Iris pigment epithelial cell (primary cell): ENCODE measurements around the gene LAPTM5.
"Not testable (repeated sequence)": the region's sequence is repeated elsewhere in the genome, so short reads cannot be mapped to it uniquely, and the experiment has no call there.

ENCODE experiments used
- DNase-seq: peaks from one replicate; pipeline ENCODE4 v3.0.0-alpha.2; 2011; ENCODE audit warnings: low read depth

LAPTM5 gene

GRCh38 chr1:30770150-30770549 is 12.6 kb upstream of the LAPTM5 start:
- no peak for DNase-seq

- no peak for DNase-seq
Observed at GRCh38 chr1:30768830-30769718, 11.5 kb upstream of the LAPTM5 start.

GRCh38 chr1:30768159-30768829 is 10.7 kb upstream of the LAPTM5 start:
- DNase-seq, result no peak

- DNase-seq, result not testable (repeated sequence)
Observed at GRCh38 chr1:30766948-30767347, 9.4 kb upstream of the LAPTM5 start.

GRCh38 chr1:30765556-30766434 is 8.2 kb upstream of the LAPTM5 start:
- DNase-seq, result no peak

- DNase-seq, result no peak
Observed at GRCh38 chr1:30764939-30765555, 7.5 kb upstream of the LAPTM5 start.

- DNase-seq, result no peak
Observed at GRCh38 chr1:30764396-30764795, 6.8 kb upstream of the LAPTM5 start.

GRCh38 chr1:30763651-30764248 is 6.2 kb upstream of the LAPTM5 start:
- peak; percentile 26 for DNase-seq

GRCh38 chr1:30762930-30763650 is 5.5 kb upstream of the LAPTM5 start:
- DNase-seq, result no peak

- no peak for DNase-seq
Observed at GRCh38 chr1:30762152-30762929, 4.8 kb upstream of the LAPTM5 start.

- DNase-seq, result no peak
Observed at GRCh38 chr1:30761381-30762151, 4.0 kb upstream of the LAPTM5 start.

- no peak for DNase-seq
Observed at GRCh38 chr1:30760596-30761324, 3.2 kb upstream of the LAPTM5 start.

- DNase-seq, result no peak
Observed at GRCh38 chr1:30759718-30760281, 2.2 kb upstream of the LAPTM5 start.

- DNase-seq, result peak; percentile 25
Observed at GRCh38 chr1:30758785-30759380, 1.3 kb upstream of the LAPTM5 start.

GRCh38 chr1:30758121-30758688 is 631 bp upstream of the LAPTM5 start:
- no peak for DNase-seq

- DNase-seq, result peak; percentile 87
Observed at GRCh38 chr1:30756545-30757351, 826 bp downstream of the LAPTM5 start.

- DNase-seq, result no peak
Observed at GRCh38 chr1:30756206-30756544, 1.4 kb downstream of the LAPTM5 start.
